Nephron progenitor cell (in vitro differentiated cells): ENCODE results near the gene GGA2.

Experiments
- DNase-seq: peaks from one replicate; pipeline ENCODE4 v3.0.0; 2021
- H3K27ac Mint-ChIP-seq: 2 replicates; pipeline ENCODE4 v1.8.0; 2021; ENCODE audit warnings: mild to moderate bottlenecking, moderate library complexity, mixed read lengths
- H3K27me3 Mint-ChIP-seq: 2 replicates; pipeline ENCODE4 v1.8.0; 2021; ENCODE audit warnings: mild to moderate bottlenecking, low read depth, mixed read lengths; ENCODE audit not compliant: poor library complexity
- H3K36me3 Mint-ChIP-seq: 2 replicates; pipeline ENCODE4 v1.8.0; 2021; ENCODE audit warnings: low read depth, mixed read lengths
- H3K4me1 Mint-ChIP-seq: 2 replicates; pipeline ENCODE4 v1.8.0; 2021; ENCODE audit warnings: mixed read lengths
- H3K4me3 Mint-ChIP-seq: 2 replicates; pipeline ENCODE4 v1.8.0; 2021; ENCODE audit warnings: mild to moderate bottlenecking, moderate library complexity, mixed read lengths
- H3K9me3 Mint-ChIP-seq: 2 replicates; pipeline ENCODE4 v1.8.0; 2021; ENCODE audit warnings: mild to moderate bottlenecking, moderate library complexity, mixed read lengths
- CTCF ChIP-seq: fragments of 200-600 bp; sonication (generic); IDR thresholded peaks from 2 replicates; pipeline ENCODE4 v1.5.0; 2021; ENCODE audit warnings: antibody characterized with exemption

Gene GGA2

GRCh38 chr16:23527961-23528643, 17.8 kb upstream of the GGA2 start:
- Mint-ChIP-seq H3K27me3 (no peaks in the 10 kb centered on the region), H3K4me1 (no peaks in the 10 kb centered on the region), H3K9me3 (no peaks in the 10 kb centered on the region), H3K4me3 (no peak overlapping the region), H3K27ac (no peak overlapping the region), H3K36me3 (peaks cover 29% of the 10 kb centered on the region)
- no peak for DNase-seq
- TF ChIP-seq CTCF: no peak

GRCh38 chr16:23524886-23525285, 14.6 kb upstream of the GGA2 start:
- no peak for TF ChIP-seq CTCF
- no peaks in the 10 kb centered on the region for H3K9me3 Mint-ChIP-seq

GRCh38 chr16:23523876-23524385, 13.6 kb upstream of the GGA2 start:
- no peak for DNase-seq
- Mint-ChIP-seq H3K4me1 (no peaks in the 10 kb centered on the region), H3K27me3 (no peaks in the 10 kb centered on the region), H3K9me3 (no peaks in the 10 kb centered on the region), H3K4me3 (no peak overlapping the region), H3K27ac (peak overlapping the region; percentile 53), H3K36me3 (peaks cover 61% of the 10 kb centered on the region)
- TF ChIP-seq CTCF: no peak

More at GRCh38 chr16:23524886-23525285, 14.6 kb upstream of the GGA2 start:
- no peak for DNase-seq
- Mint-ChIP-seq H3K36me3 (peaks cover 52% of the 10 kb centered on the region), H3K4me3 (no peak overlapping the region), H3K27ac (peak overlapping the region; percentile 69), H3K27me3 (no peaks in the 10 kb centered on the region), H3K4me1 (no peaks in the 10 kb centered on the region)

GRCh38 chr16:23523321-23523720, 13.0 kb upstream of the GGA2 start:
- no peak for TF ChIP-seq CTCF
- H3K4me1 Mint-ChIP-seq: no peaks in the 10 kb centered on the region
- no peak overlapping the region for H3K4me3 Mint-ChIP-seq
- no peaks in the 10 kb centered on the region for H3K27me3 Mint-ChIP-seq
- no peak for DNase-seq
- H3K9me3 Mint-ChIP-seq: no peaks in the 10 kb centered on the region
- no peak overlapping the region for H3K27ac Mint-ChIP-seq
- peaks cover 61% of the 10 kb centered on the region for H3K36me3 Mint-ChIP-seq

- H3K36me3 Mint-ChIP-seq: peaks cover 57% of the 10 kb centered on the region
- no peak for TF ChIP-seq CTCF
- no peak overlapping the region for H3K27ac Mint-ChIP-seq
- H3K9me3 Mint-ChIP-seq: no peaks in the 10 kb centered on the region
- no peak for DNase-seq
- no peak overlapping the region for H3K4me3 Mint-ChIP-seq
- no peaks in the 10 kb centered on the region for H3K4me1 Mint-ChIP-seq
- H3K27me3 Mint-ChIP-seq: no peaks in the 10 kb centered on the region
These were observed 11.7 kb upstream of the GGA2 start for GRCh38 chr16:23521965-23522364.
